Measurements from ENCODE around the gene CACNA2D4. TPM values are rescaled to one million over a fixed set of nuclear protein-coding genes. Genes with fewer than 3 reads are reported as not detected.

Gene CACNA2D4
- total and polyA plus RNA-seq, 2 donors (not counting 1 experiment from before 2014, with no cell fraction given): 0.68 to 0.99 TPM

DNA sequence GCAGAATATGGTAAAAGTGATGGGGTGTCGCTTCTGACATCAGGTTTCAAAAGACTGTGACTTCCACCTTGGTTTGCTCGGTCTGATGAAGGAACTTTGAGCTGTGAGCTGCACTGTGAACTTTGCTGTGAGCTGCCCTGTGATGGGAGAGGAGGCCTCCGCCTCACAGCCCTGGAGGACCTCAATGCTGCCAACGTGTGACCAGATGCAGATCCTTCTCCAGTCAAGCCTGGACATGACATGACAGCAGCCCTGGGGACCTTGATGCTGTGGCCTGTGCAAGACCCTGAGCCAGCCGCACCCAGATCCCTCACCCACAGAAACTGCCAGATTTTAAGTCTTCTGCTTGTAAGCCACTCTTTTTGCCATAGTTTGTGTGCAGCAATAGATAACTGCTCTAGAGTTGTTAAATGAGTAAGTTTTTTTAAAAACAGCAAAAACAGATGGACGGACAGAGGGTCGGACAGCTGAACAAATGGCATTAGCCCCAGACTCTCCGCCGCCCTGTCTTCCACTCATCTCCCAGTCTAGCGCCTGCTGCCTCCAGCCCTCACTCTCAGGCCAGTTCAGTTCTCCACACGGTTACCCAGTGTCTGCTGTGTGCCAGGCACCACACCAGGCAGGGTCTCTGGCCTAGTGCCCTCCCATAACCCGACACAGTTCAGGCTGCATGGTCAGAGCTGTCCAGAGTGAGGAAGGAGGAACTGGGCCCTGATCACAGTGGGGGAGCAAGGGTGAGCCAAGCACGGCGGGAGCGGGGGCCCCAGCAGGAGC, 111.2 kb downstream of the CACNA2D4 start:
- DNase-seq (ENCODE audit: low read depth in 2 of 2): no peak
- no peaks in the 10 kb centered on the region for H3K36me3 ChIP-seq (ENCODE audit: control insufficient read depth, insufficient read depth, low read length)
- no peak overlapping the region for H3K4me3 ChIP-seq (replicated peaks in 1 of 4; ENCODE audit: control extremely low read depth in 1 of 4, insufficient read depth in 1 of 4, low read depth in 3 of 4, low read length in 4 of 4)
- no peaks in the 10 kb centered on the region for H3K4me1 ChIP-seq (ENCODE audit: control insufficient read depth, extremely low read depth, insufficient read depth, low read length)
- TF ChIP-seq, protein P1, sequence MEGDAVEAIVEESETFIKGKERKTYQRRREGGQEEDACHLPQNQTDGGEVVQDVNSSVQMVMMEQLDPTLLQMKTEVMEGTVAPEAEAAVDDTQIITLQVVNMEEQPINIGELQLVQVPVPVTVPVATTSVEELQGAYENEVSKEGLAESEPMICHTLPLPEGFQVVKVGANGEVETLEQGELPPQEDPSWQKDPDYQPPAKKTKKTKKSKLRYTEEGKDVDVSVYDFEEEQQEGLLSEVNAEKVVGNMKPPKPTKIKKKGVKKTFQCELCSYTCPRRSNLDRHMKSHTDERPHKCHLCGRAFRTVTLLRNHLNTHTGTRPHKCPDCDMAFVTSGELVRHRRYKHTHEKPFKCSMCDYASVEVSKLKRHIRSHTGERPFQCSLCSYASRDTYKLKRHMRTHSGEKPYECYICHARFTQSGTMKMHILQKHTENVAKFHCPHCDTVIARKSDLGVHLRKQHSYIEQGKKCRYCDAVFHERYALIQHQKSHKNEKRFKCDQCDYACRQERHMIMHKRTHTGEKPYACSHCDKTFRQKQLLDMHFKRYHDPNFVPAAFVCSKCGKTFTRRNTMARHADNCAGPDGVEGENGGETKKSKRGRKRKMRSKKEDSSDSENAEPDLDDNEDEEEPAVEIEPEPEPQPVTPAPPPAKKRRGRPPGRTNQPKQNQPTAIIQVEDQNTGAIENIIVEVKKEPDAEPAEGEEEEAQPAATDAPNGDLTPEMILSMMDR (conservative IDR thresholded peaks at IDR 0.05 in 1 of 2, IDR thresholded peaks at IDR 0.05 in 1 of 2; ENCODE audit: low read depth in 1 of 2, low read length in 2 of 2): no peak
- no peak for TF ChIP-seq EZH2 (IDR thresholded peaks at IDR 0.05; ENCODE audit: low read length, missing control alignments)
- H2AFZ ChIP-seq (ENCODE audit: low read length): no peak overlapping the region
- no peak overlapping the region for H3K9ac ChIP-seq (ENCODE audit: insufficient read depth, low read length)
- no peaks in the 10 kb centered on the region for H3K79me2 ChIP-seq (ENCODE audit: control insufficient read depth, insufficient read depth, low read length)
- H3K4me2 ChIP-seq (ENCODE audit: extremely low read depth, insufficient read depth, low read length): no peak overlapping the region
- no peak overlapping the region for H3K27ac ChIP-seq (ENCODE audit: insufficient read depth, low read length)
- no peaks in the 10 kb centered on the region for H4K20me1 ChIP-seq (ENCODE audit: control insufficient read depth, extremely low read depth, insufficient read depth, low read length)
- no peaks in the 10 kb centered on the region for H3K27me3 ChIP-seq (ENCODE audit: control insufficient read depth, insufficient read depth, low read length)
- no peaks in the 10 kb centered on the region for H3K9me3 ChIP-seq (ENCODE audit: control insufficient read depth, insufficient read depth, low read depth, low read length)

DNA sequence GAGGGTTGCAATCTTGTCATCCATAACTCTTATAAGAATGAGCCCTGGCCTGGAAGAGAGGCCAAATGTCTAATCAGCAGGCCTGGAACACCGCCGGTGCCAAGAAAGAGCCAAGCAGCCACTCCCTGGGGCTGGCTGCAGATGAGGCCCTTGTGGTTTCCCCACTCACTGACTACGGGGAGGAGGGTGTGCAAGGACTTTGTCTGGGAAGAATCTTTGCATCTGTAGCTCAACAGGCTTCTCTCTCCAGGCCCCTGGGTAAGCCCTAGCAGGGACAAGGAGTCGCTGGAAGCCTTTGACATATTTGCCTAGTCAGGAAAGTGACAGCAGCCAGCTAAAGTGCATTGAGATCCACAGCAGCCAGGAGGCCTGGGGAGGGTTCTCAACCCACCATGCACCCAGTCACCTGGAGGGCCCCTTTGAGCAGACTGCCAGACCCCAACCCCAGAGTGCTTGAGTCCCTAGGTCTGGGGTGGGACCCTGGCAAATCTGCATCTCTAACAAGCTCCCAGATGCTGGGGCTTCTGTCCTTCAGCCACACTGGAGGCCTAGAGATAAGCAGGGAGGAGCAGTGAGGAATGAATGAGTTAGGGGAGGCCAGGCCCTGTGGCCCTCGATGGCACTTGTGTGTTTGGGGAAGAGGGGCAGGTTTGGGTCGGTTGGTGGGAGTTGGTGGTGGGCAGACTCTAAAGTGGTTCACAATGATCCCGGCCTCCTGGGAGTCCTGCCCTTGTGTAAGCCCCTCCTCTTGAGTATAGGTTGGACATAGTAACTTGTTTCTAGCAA, 112.0 kb downstream of the CACNA2D4 start:
- H3K27ac ChIP-seq (ENCODE audit: insufficient read depth, low read length): no peak overlapping the region
- H4K20me1 ChIP-seq (ENCODE audit: control insufficient read depth, extremely low read depth, insufficient read depth, low read length): no peaks in the 10 kb centered on the region
- H3K4me2 ChIP-seq (ENCODE audit: extremely low read depth, insufficient read depth, low read length): no peak overlapping the region
- H3K79me2 ChIP-seq (ENCODE audit: control insufficient read depth, insufficient read depth, low read length): no peaks in the 10 kb centered on the region
- H3K4me3 ChIP-seq (replicated peaks in 1 of 4; ENCODE audit: control extremely low read depth in 1 of 4, insufficient read depth in 1 of 4, low read depth in 3 of 4, low read length in 4 of 4): no peak overlapping the region
- H3K9me3 ChIP-seq (ENCODE audit: control insufficient read depth, insufficient read depth, low read depth, low read length): no peaks in the 10 kb centered on the region
- no peaks in the 10 kb centered on the region for H3K27me3 ChIP-seq (ENCODE audit: control insufficient read depth, insufficient read depth, low read length)
- no peaks in the 10 kb centered on the region for H3K4me1 ChIP-seq (ENCODE audit: control insufficient read depth, extremely low read depth, insufficient read depth, low read length)
- no peak overlapping the region for H3K9ac ChIP-seq (ENCODE audit: insufficient read depth, low read length)
- H2AFZ ChIP-seq (ENCODE audit: low read length): no peak overlapping the region
- no peak for TF ChIP-seq EZH2 (IDR thresholded peaks at IDR 0.05; ENCODE audit: low read length, missing control alignments)
- TF ChIP-seq, protein P1 (conservative IDR thresholded peaks at IDR 0.05 in 1 of 2, IDR thresholded peaks at IDR 0.05 in 1 of 2; ENCODE audit: low read depth in 1 of 2, low read length in 2 of 2): no peak
- no peaks in the 10 kb centered on the region for H3K36me3 ChIP-seq (ENCODE audit: control insufficient read depth, insufficient read depth, low read length)
- DNase-seq (ENCODE audit: low read depth in 2 of 2): peak; percentile 43 to 51

DNA sequence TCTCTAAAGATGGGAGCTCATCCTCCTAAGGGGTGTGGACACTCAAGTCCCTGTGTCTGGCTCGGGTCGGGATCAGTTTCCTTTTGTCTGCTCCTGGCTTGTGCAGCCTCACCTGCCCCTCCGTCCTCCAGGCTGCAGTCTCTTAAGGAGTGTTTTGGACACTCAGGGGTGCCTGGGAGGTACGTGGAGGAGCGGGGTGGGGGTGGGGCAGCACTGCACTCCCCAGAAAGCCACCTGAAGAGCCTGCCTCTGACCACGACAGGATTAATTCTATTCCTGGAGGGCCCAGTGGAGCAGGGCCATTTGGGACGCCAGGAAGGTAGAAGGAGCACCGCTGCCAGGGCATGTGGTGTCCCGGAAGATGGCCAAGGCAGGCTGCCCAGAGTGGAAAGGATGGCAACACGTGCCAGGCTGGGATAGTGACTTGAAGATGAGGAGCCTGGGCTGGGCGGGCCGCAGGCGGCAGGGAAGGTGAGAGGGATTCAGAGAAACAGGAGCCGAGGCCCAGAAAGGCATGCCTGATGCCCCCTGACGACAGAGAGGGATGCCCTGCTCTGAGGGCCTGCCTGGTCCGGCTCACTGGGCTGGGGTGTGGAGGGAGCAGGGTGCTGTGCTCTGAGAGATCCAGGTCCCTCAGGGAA, 112.9 kb downstream of the CACNA2D4 start:
- Histone ChIP-seq H3K4me3 (replicated peaks in 1 of 4; ENCODE audit: control extremely low read depth in 1 of 4, insufficient read depth in 1 of 4, low read depth in 3 of 4, low read length in 4 of 4) (no peak overlapping the region), H3K9me3 (ENCODE audit: control insufficient read depth, insufficient read depth, low read depth, low read length) (no peaks in the 10 kb centered on the region), H3K27me3 (ENCODE audit: control insufficient read depth, insufficient read depth, low read length) (no peaks in the 10 kb centered on the region), H3K79me2 (ENCODE audit: control insufficient read depth, insufficient read depth, low read length) (no peaks in the 10 kb centered on the region), H3K27ac (ENCODE audit: insufficient read depth, low read length) (no peak overlapping the region), H3K36me3 (ENCODE audit: control insufficient read depth, insufficient read depth, low read length) (no peaks in the 10 kb centered on the region), H2AFZ (ENCODE audit: low read length) (no peak overlapping the region), H4K20me1 (ENCODE audit: control insufficient read depth, extremely low read depth, insufficient read depth, low read length) (no peaks in the 10 kb centered on the region), H3K9ac (ENCODE audit: insufficient read depth, low read length) (no peak overlapping the region), H3K4me1 (ENCODE audit: control insufficient read depth, extremely low read depth, insufficient read depth, low read length) (peaks cover 6% of the 10 kb centered on the region), H3K4me2 (ENCODE audit: extremely low read depth, insufficient read depth, low read length) (no peak overlapping the region)
- DNase-seq (ENCODE audit: low read depth in 2 of 2): no peak
- TF ChIP-seq, protein P1 (conservative IDR thresholded peaks at IDR 0.05 in 1 of 2, IDR thresholded peaks at IDR 0.05 in 1 of 2; ENCODE audit: low read depth in 1 of 2, low read length in 2 of 2): no peak
- TF ChIP-seq EZH2 (IDR thresholded peaks at IDR 0.05; ENCODE audit: low read length, missing control alignments): no peak
